B cell (primary cell): ENCODE measurements around the gene ZNF580. TPM values are rescaled to one million over a fixed set of nuclear protein-coding genes. Genes with fewer than 3 reads are reported as not detected.

ENCODE experiments used
- ATAC-seq: fragments of 200-7000 bp; cut with Tn5 transposase; one replicate; pipeline ENCODE4 v1.10.0; 2021; ENCODE audit warnings: low read depth, mild to moderate bottlenecking, moderate number of reproducible peaks, moderate library complexity
- CTCF ChIA-PET: fragments of 350-600 bp; sonication (Branson Sonifier 250); formaldehyde crosslinking; loops from one replicate; lab custom pipeline; 2021; ENCODE audit warnings: antibody characterized with exemption, inconsistent platforms; lab: Charles Lee
- POLR2A ChIA-PET: fragments of 350-600 bp; sonication (Branson Sonifier 250); formaldehyde crosslinking; loops from one replicate; lab custom pipeline; 2021; ENCODE audit warnings: antibody characterized with exemption; lab: Charles Lee
- DNase-seq: peaks from one replicate; pipeline ENCODE4 v3.0.0; 2013
- H2AFZ ChIP-seq: 2 replicates; pipeline ENCODE4 v1.6.1; 2012; ENCODE audit warnings: mild to moderate bottlenecking, low read depth, low read length; ENCODE audit not compliant: insufficient read depth, poor library complexity, severe bottlenecking
- H3K27ac ChIP-seq, 2 donors: 1 replicate in 1 of 2; 2 replicates in 1 of 2; pipeline ENCODE4 v1.5.1; 2012 to 2013; ENCODE audit warnings: low read length in 2 of 2, mild to moderate bottlenecking in 2 of 2, moderate library complexity in 1 of 2
- H3K27me3 ChIP-seq, 4 experiments: fragments of 200-600 bp in 1 of 4; sonication (generic) in 1 of 4; replicated peaks in 1 of 4; 1 replicate in 2 of 4; 2 replicates in 2 of 4; pipeline versions ENCODE4 v1.6.1 to v1.7.0; 2013 to 2016; ENCODE audit warnings: low read length in 3 of 4, mild to moderate bottlenecking in 2 of 4, mixed read lengths in 1 of 4, moderate library complexity in 1 of 4; ENCODE audit not compliant: insufficient read depth in 4 of 4, control insufficient read depth in 3 of 4; ENCODE audit errors: control extremely low read depth in 1 of 4
- H3K36me3 ChIP-seq, 2 experiments: replicated peaks in 1 of 2; 1 replicate in 1 of 2; 2 replicates in 1 of 2; pipeline versions ENCODE4 v1.6.1 to v1.7.1; 2013; ENCODE audit warnings: low read length in 1 of 2; ENCODE audit not compliant: insufficient read depth in 2 of 2, control insufficient read depth in 1 of 2; ENCODE audit errors: control extremely low read depth in 1 of 2, extremely low read depth in 1 of 2
- H3K4me1 ChIP-seq, 2 donors: fragments of 200-600 bp in 1 of 2; sonication (generic) in 1 of 2; 1 replicate in 1 of 2; 2 replicates in 1 of 2; pipeline versions ENCODE4 v1.5.1 to v1.6.1; 2013 to 2017; ENCODE audit warnings: low read length in 2 of 2; ENCODE audit not compliant: control insufficient read depth in 2 of 2, insufficient read depth in 2 of 2
- H3K4me2 ChIP-seq: replicated peaks from 2 replicates; pipeline ENCODE3; 2012; ENCODE audit warnings: mild to moderate bottlenecking, low read depth, low read length; ENCODE audit not compliant: poor library complexity, severe bottlenecking
- H3K4me3 ChIP-seq, 5 experiments: fragments of 200-600 bp in 1 of 5; sonication (generic) in 1 of 5; 1 replicate in 3 of 5; 2 replicates in 2 of 5; pipeline versions ENCODE4 v1.5.1 to v1.7.0; 2011 to 2016; ENCODE audit warnings: low read length in 4 of 5, mild to moderate bottlenecking in 4 of 5, low read depth in 2 of 5, control low read depth in 1 of 5, moderate library complexity in 1 of 5; ENCODE audit not compliant: insufficient read depth in 1 of 5; ENCODE audit errors: control extremely low read depth in 1 of 5, extremely low read depth in 1 of 5
- H3K79me2 ChIP-seq: fragments of 200-600 bp; sonication (generic); one replicate; pipeline ENCODE4 v1.6.0; 2016; ENCODE audit warnings: low read length; ENCODE audit not compliant: control insufficient read depth, insufficient read depth
- H3K9ac ChIP-seq: fragments of 200-600 bp; sonication (generic); 2 replicates; pipeline ENCODE4 v1.6.1; 2017; ENCODE audit warnings: mild to moderate bottlenecking, low read length, moderate library complexity
- H3K9me3 ChIP-seq, 3 donors: one replicate each; pipeline versions ENCODE4 v1.6.1 to v1.7.1; 2013; ENCODE audit warnings: low read length in 2 of 3; ENCODE audit not compliant: control insufficient read depth in 2 of 3, insufficient read depth in 1 of 3; ENCODE audit errors: control extremely low read depth in 1 of 3
- H4K20me1 ChIP-seq: 2 replicates; pipeline ENCODE4 v1.6.0; 2012; ENCODE audit warnings: mild to moderate bottlenecking, low read length; ENCODE audit not compliant: insufficient read depth, control insufficient read depth, poor library complexity, severe bottlenecking
- H3K27ac Mint-ChIP-seq: one replicate; pipeline ENCODE4 v1.8.0; 2021; ENCODE audit warnings: mixed read lengths
- H3K27me3 Mint-ChIP-seq: one replicate; pipeline ENCODE4 v1.8.0; 2021; ENCODE audit warnings: mixed read lengths
- H3K4me1 Mint-ChIP-seq: one replicate; pipeline ENCODE4 v1.8.0; 2021; ENCODE audit warnings: mixed read lengths
- H3K4me3 Mint-ChIP-seq: one replicate; pipeline ENCODE4 v1.8.0; 2021; ENCODE audit warnings: mixed read lengths
- H3K9me3 Mint-ChIP-seq: one replicate; pipeline ENCODE4 v1.8.0; 2022; ENCODE audit warnings: mixed read lengths; ENCODE audit not compliant: insufficient read depth
- CTCF ChIP-seq: fragments of 200-600 bp; IDR thresholded peaks from one replicate; pipeline ENCODE4 v1.8.0; 2022; ENCODE audit warnings: antibody characterized with exemption, mild to moderate bottlenecking
- EZH2 ChIP-seq: IDR thresholded peaks from 2 replicates; pipeline ENCODE4 v1.6.1; 2012; ENCODE audit warnings: borderline replicate concordance, low read depth, mild to moderate bottlenecking, moderate library complexity, low read length; ENCODE audit not compliant: insufficient read depth, poor library complexity, severe bottlenecking
- WGBS: methylation state at CpG from one replicate; pipeline ENCODE4 v1.1.5; 2013; ENCODE audit warnings: missing lambda C conversion rate; ENCODE audit not compliant: insufficient coverage; 5-methylcytosine and 5-hydroxymethylcytosine counted together
- intact Hi-C: fragments of 100-400 bp; cut with micrococcal nuclease; formaldehyde crosslinking; loops from one replicate; pipeline ENCODE4 v1.10.0; 2022
- polyA plus RNA-seq: library from polyadenylated mRNA; depleted of rRNA; stranded (reverse); fragments of >200 nt; gene quantifications from 2 replicates; pipeline ENCODE4 v1.2.3, GENCODE V29; 2012
- total RNA-seq, 2 donors: library from RNA; stranded (reverse); fragments of 120-200 nt in 1 of 2; gene quantifications; 1 replicate in 1 of 2; 2 replicates in 1 of 2; pipeline versions ENCODE4 v1.2.3 to v1.2.4, GENCODE V29; 2013 to 2022

ZNF580 gene
- total and polyA plus RNA-seq, 2 donors (not counting 1 experiment from before 2014, with no cell fraction given): 69.8 to 101 TPM

- Histone ChIP-seq H3K27me3 (no peaks in the 10 kb centered on the region), H4K20me1 (peaks cover 76% of the 10 kb centered on the region), H3K4me3 (no peak overlapping the region), H3K27ac (no peak overlapping the region), H3K36me3 (peaks cover 0 to 88% of the 10 kb centered on the region in 2 experiments), H3K79me2 (peaks cover 44% of the 10 kb centered on the region), H3K4me2 (no peak overlapping the region), H3K9ac (no peak overlapping the region), H2AFZ (no peak overlapping the region), H3K9me3 (no peaks in the 10 kb centered on the region), H3K4me1 (peaks cover 9 to 30% of the 10 kb centered on the region in 2 donors)
- DNase-seq: no peak
- Mint-ChIP-seq H3K27ac (no peak overlapping the region), H3K4me1 (peaks cover 26% of the 10 kb centered on the region), H3K4me3 (no peak overlapping the region), H3K9me3 (no peaks in the 10 kb centered on the region), H3K27me3 (no peaks in the 10 kb centered on the region)
- intact Hi-C loops: no loop called here
- CTCF ChIA-PET: no interaction called here
- 98% methylated on average over 27 of the region's 31 CpGs for WGBS
- POLR2A ChIA-PET: no interaction called here
- TF ChIP-seq CTCF (no peak), EZH2 (no peak)
- ATAC-seq: no peak
Observed at GRCh38 chr19:55690769-55691545, 50.2 kb downstream of the ZNF580 start.
